Endothelial cell of umbilical vein (primary cell): ENCODE measurements around the gene SKI. TPM values are rescaled to one million over a fixed set of nuclear protein-coding genes. Genes with fewer than 3 reads are reported as not detected.

ENCODE experiments used
- BruUV-seq: library from RNA; stranded (reverse); fragments of 400-500 nt; replicated peaks from 2 replicates; lab custom pipeline; 2021; lab: Mats Ljungman, UMichigan
- CTCF ChIA-PET: fragments of 300-600, 350-600 bp; sonication (Branson Sonifier 250); formaldehyde crosslinking; loops from one replicate; lab custom pipeline; 2021; ENCODE audit warnings: antibody characterized with exemption, inconsistent platforms; lab: Charles Lee
- POLR2A ChIA-PET: fragments of 300-600, 350-600 bp; sonication (Branson Sonifier 250); formaldehyde crosslinking; loops from one replicate; lab custom pipeline; 2021; ENCODE audit warnings: antibody characterized with exemption, inconsistent platforms; lab: Charles Lee
- DNase-seq: peaks from one replicate; pipeline ENCODE4 v3.0.0-alpha.2; 2011; ENCODE audit warnings: low read depth, low spot score
- FAIRE-seq: peaks from 2 replicates; lab custom pipeline; 2011; peaks lifted over from hg19 to GRCh38; lab: Jason Lieb, UNC
- H2AFZ ChIP-seq: 2 replicates; pipeline ENCODE4 v1.6.0; 2012; ENCODE audit warnings: low read depth, low read length, control low read depth, inconsistent platforms
- H3K27ac ChIP-seq: 2 replicates; pipeline ENCODE4 v1.5.1; 2011; ENCODE audit warnings: low read depth, mild to moderate bottlenecking, control low read depth, low read length, moderate library complexity; ENCODE audit not compliant: insufficient read depth
- H3K27me3 ChIP-seq, 2 experiments: 2 replicates each; pipeline versions ENCODE4 v1.6.0 to v1.6.1; 2011; ENCODE audit warnings: low read length in 2 of 2, mixed read lengths in 1 of 2; ENCODE audit not compliant: control insufficient read depth in 2 of 2, insufficient read depth in 2 of 2
- H3K36me3 ChIP-seq, 2 experiments: 2 replicates in 1 of 2; 3 replicates in 1 of 2; pipeline ENCODE4 v1.5.1; 2011; ENCODE audit warnings: low read length in 2 of 2, mild to moderate bottlenecking in 1 of 2, moderate library complexity in 1 of 2; ENCODE audit not compliant: control insufficient read depth in 2 of 2, insufficient read depth in 2 of 2; ENCODE audit errors: extremely low read depth in 1 of 2
- H3K4me1 ChIP-seq: 3 replicates; pipeline ENCODE4 v1.5.1; 2011; ENCODE audit warnings: mild to moderate bottlenecking, low read length; ENCODE audit not compliant: control insufficient read depth, insufficient read depth; ENCODE audit errors: extremely low read depth
- H3K4me2 ChIP-seq: 2 replicates; pipeline ENCODE4 v1.6.1; 2011; ENCODE audit warnings: low read length, control low read depth, mixed read lengths; ENCODE audit not compliant: insufficient read depth
- H3K4me3 ChIP-seq, 3 experiments: fragments of 200-600 bp in 1 of 3; sonication (generic), shearing (Covaris generic) in 1 of 3; replicated peaks in 1 of 3; 2 replicates each; pipeline ENCODE4 v1.5.1; 2011 to 2016; ENCODE audit warnings: control low read depth in 3 of 3, low read length in 3 of 3, mild to moderate bottlenecking in 2 of 3, inconsistent platforms in 1 of 3, low read depth in 1 of 3, moderate library complexity in 1 of 3; ENCODE audit not compliant: insufficient read depth in 1 of 3
- H3K79me2 ChIP-seq: 2 replicates; pipeline ENCODE4 v1.6.0; 2012; ENCODE audit warnings: low read length, inconsistent platforms; ENCODE audit not compliant: control insufficient read depth, insufficient read depth
- H3K9ac ChIP-seq: replicated peaks from 2 replicates; pipeline ENCODE3; 2011; ENCODE audit warnings: low read length, control low read depth; ENCODE audit not compliant: insufficient read depth; ENCODE audit errors: extremely low read depth
- H3K9me1 ChIP-seq: replicated peaks from 3 replicates; pipeline ENCODE4 v1.6.0; 2011; ENCODE audit warnings: mild to moderate bottlenecking, low read length; ENCODE audit not compliant: control insufficient read depth, insufficient read depth; ENCODE audit errors: extremely low read depth
- H3K9me3 ChIP-seq: replicated peaks from 2 replicates; pipeline ENCODE4 v1.5.1; 2012; ENCODE audit warnings: low read length, inconsistent platforms; ENCODE audit not compliant: control insufficient read depth, insufficient read depth
- H4K20me1 ChIP-seq: replicated peaks from 2 replicates; pipeline ENCODE3; 2011; ENCODE audit warnings: mild to moderate bottlenecking, low read length; ENCODE audit not compliant: control insufficient read depth, insufficient read depth; ENCODE audit errors: extremely low read depth
- EZH2 ChIP-seq: IDR thresholded peaks from 2 replicates; pipeline ENCODE4 v1.6.1; 2012; ENCODE audit warnings: borderline replicate concordance, low read depth, mild to moderate bottlenecking, moderate library complexity, low read length, inconsistent platforms; ENCODE audit not compliant: severe bottlenecking
- FOS ChIP-seq: IDR thresholded peaks from 2 replicates; pipeline ENCODE4 v1.6.1; 2011; ENCODE audit warnings: mild to moderate bottlenecking, low read length, moderate library complexity, borderline replicate concordance; ENCODE audit not compliant: insufficient read depth
- GATA2 ChIP-seq: IDR thresholded peaks from 2 replicates; pipeline ENCODE4 v1.7.0; 2011; ENCODE audit warnings: low read depth, mild to moderate bottlenecking, moderate library complexity, mixed read lengths, low read length; ENCODE audit not compliant: insufficient read length, insufficient read depth
- JUN ChIP-seq: IDR thresholded peaks from 2 replicates; pipeline ENCODE4 v1.6.1; 2011; ENCODE audit warnings: borderline replicate concordance, low read depth; ENCODE audit not compliant: insufficient read length, insufficient read depth
- MYC ChIP-seq: IDR thresholded peaks from one replicate; pipeline ENCODE4 v1.6.1; 2011; ENCODE audit warnings: mild to moderate bottlenecking, low read depth, low read length
- POLR2A ChIP-seq: IDR thresholded peaks from 2 replicates; pipeline ENCODE4 v1.6.1; 2012; ENCODE audit warnings: low read depth, mild to moderate bottlenecking, control low read depth, low read length
- POLR2AphosphoS5 ChIP-seq: IDR thresholded peaks from 2 replicates; pipeline ENCODE4 v1.6.1; 2012; ENCODE audit warnings: low read depth, mild to moderate bottlenecking, control low read depth, low read length, moderate library complexity; ENCODE audit not compliant: insufficient read depth
- dilution Hi-C: fragments of 300-500 bp; cut with MboI; formaldehyde crosslinking; loops from one replicate; pipeline ENCODE4 v1.15.0; 2019; ENCODE audit warnings: low sequenced_read_pairs; ENCODE audit not compliant: extremely low pct_ligation_motif_present
- intact Hi-C: fragments of 100-400 bp; cut with micrococcal nuclease; formaldehyde crosslinking; loops from one replicate; pipeline ENCODE4 v1.10.0; 2022
- polyA plus RNA-seq, 4 experiments: library from polyadenylated mRNA; depleted of rRNA in 3 of 4; stranded (reverse) in 3 of 4; unstranded in 1 of 4; fragments of >200 nt; gene quantifications; 2 replicates each; pipeline versions ENCODE4 v1.2.1 to v1.2.3, GENCODE V29; 2011 to 2012; ENCODE audit warnings: missing spikeins in 1 of 4
- total RNA-seq: library from RNA; stranded (reverse); gene quantifications from 2 replicates; pipeline ENCODE4 v1.2.3, GENCODE V29; 2021
- TF ChIP-seq, protein P1 (sequence below): IDR thresholded peaks from 2 replicates; pipeline ENCODE4 v1.6.1; 2011; ENCODE audit not compliant: insufficient read depth, insufficient read length
- TF ChIP-seq, protein P2 (sequence below), 2 donors: IDR thresholded peaks; 1 replicate in 1 of 2; 2 replicates in 1 of 2; pipeline ENCODE4 v1.5.1; 2011; ENCODE audit warnings: low read length in 2 of 2, mild to moderate bottlenecking in 2 of 2, moderate library complexity in 2 of 2, control low read depth in 1 of 2, inconsistent platforms in 1 of 2, low read depth in 1 of 2; ENCODE audit not compliant: insufficient read depth in 1 of 2; ENCODE audit errors: extremely low read depth in 1 of 2

SKI gene
- total and polyA plus RNA-seq, 2 donors (not counting 3 experiments of a cell fraction or from before 2014, with no cell fraction given): 11.6 to 80.3 TPM

DNA sequence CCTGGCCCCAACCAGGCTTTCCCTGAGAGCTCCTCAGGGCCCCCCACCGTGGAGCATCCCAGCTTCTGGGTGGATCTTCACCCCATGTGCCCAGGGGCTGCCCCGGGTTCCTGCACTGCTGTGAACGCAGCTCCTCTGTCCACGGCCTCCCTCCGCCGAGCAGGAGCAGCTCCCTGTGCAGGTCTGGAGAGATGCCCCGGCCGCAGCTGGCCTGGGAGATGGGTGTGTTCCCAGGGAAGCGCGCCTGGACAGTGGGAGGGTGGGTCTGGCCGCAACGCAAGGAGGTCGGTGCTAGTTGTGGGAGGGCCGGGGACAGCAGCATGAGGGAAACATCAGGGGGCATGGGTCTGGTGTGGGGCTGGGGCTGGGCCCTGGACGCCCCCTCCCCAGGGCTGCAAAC is 91.9 kb downstream of the SKI start:
- no peaks in the 10 kb centered on the region for H3K36me3 ChIP-seq
- no peak overlapping the region for H3K9ac ChIP-seq
- dilution Hi-C loops: no loop called here
- H4K20me1 ChIP-seq: no peaks in the 10 kb centered on the region
- peaks cover 5% of the 10 kb centered on the region for H3K4me1 ChIP-seq
- no peak overlapping the region for H2AFZ ChIP-seq
- ChIA-PET CTCF (no interaction called here), POLR2A (interaction anchor here (1.2 kb wide), 1 partner anchor 92 kb away, joined by 3 read pairs; no protein-coding TSS in a partner anchor)
- H3K4me3 ChIP-seq: no peak overlapping the region
- H3K9me3 ChIP-seq: no peaks in the 10 kb centered on the region
- no peaks in the 10 kb centered on the region for H3K27me3 ChIP-seq
- intact Hi-C loops: no loop called here
- no peak overlapping the region for H3K4me2 ChIP-seq
- H3K27ac ChIP-seq: no peak overlapping the region
- DNase-seq (no peak), FAIRE-seq (no peak)
- no peaks in the 10 kb centered on the region for H3K79me2 ChIP-seq
- no TSS peak for BruUV-seq
- no peak for TF ChIP-seq JUN
- H3K9me1 ChIP-seq: no peaks in the 10 kb centered on the region

DNA sequence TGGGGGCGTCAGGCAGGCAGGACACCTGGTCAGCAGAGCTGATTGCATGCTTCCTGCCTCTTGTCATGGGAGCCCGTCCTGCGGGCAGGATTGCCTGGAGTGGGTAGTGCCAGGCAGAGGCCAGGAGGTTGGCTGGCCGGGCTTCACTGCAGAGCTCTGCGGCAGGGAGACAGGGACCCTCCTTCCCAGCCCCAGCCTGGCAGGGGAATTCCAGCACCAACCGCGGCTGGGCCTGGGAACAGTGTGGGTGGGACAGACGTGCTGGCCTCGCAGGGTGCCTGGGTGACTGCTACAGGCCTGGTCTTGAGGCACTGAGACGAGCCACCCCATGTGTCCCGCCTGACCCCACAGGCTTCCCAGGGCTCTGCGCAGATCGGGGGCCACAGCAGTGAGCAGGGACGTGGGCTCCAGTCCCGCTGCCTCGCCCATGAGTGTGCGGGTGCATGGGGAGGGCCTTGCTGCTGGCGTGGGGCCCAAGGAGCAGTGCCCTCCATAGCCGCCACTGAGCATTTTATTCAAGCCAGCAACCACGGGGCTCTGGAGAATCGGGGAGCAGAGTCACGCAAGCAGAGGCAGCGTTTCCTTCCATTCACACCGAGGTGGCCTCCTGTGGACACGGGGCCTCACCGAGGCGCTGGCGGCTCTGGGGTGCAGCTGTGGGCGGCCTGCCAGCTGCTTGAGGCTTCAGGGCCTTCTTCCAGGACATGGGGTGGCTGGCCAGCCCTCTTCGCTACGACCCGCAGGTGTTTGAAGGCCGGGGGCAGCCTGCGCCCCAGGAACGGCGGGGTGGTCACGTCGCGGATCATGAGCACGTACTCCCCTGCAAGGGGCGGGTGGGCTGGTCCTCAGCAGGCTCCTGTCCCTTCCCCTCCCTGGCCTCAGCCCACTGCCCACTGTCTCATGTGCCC is 92.9 kb downstream of the SKI start:
- no peaks in the 10 kb centered on the region for H3K9me1 ChIP-seq
- POLR2A ChIA-PET: no interaction called here
- H3K79me2 ChIP-seq: no peaks in the 10 kb centered on the region
- no peak for FAIRE-seq
- H4K20me1 ChIP-seq: no peaks in the 10 kb centered on the region
- dilution Hi-C loops (no loop called here), intact Hi-C loops (no loop called here)
- peaks cover 5% of the 10 kb centered on the region for H3K4me1 ChIP-seq
- H3K36me3 ChIP-seq: no peaks in the 10 kb centered on the region
- H3K9ac ChIP-seq: no peak overlapping the region
- no peaks in the 10 kb centered on the region for H3K9me3 ChIP-seq
- H3K4me2 ChIP-seq: no peak overlapping the region
- H2AFZ ChIP-seq: no peak overlapping the region
- CTCF ChIA-PET: no interaction called here
- H3K27ac ChIP-seq: no peak overlapping the region
- BruUV-seq: no TSS peak
- H3K4me3 ChIP-seq: no peak overlapping the region
- TF ChIP-seq POLR2AphosphoS5: no peak
- TF ChIP-seq, protein P1, sequence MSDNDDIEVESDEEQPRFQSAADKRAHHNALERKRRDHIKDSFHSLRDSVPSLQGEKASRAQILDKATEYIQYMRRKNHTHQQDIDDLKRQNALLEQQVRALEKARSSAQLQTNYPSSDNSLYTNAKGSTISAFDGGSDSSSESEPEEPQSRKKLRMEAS: no peak
- TF ChIP-seq EZH2: no peak
- TF ChIP-seq FOS: no peak
- TF ChIP-seq GATA2: no peak
- TF ChIP-seq MYC: no peak
- TF ChIP-seq, protein P2, sequence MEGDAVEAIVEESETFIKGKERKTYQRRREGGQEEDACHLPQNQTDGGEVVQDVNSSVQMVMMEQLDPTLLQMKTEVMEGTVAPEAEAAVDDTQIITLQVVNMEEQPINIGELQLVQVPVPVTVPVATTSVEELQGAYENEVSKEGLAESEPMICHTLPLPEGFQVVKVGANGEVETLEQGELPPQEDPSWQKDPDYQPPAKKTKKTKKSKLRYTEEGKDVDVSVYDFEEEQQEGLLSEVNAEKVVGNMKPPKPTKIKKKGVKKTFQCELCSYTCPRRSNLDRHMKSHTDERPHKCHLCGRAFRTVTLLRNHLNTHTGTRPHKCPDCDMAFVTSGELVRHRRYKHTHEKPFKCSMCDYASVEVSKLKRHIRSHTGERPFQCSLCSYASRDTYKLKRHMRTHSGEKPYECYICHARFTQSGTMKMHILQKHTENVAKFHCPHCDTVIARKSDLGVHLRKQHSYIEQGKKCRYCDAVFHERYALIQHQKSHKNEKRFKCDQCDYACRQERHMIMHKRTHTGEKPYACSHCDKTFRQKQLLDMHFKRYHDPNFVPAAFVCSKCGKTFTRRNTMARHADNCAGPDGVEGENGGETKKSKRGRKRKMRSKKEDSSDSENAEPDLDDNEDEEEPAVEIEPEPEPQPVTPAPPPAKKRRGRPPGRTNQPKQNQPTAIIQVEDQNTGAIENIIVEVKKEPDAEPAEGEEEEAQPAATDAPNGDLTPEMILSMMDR (IDR thresholded peaks at IDR 0.05; ENCODE audit: extremely low read depth in 1 of 2, insufficient read depth in 1 of 2, low read depth in 1 of 2, low read length in 2 of 2): no peak
- TF ChIP-seq JUN: no peak
- no peak for TF ChIP-seq POLR2A
- H3K27me3 ChIP-seq: no peaks in the 10 kb centered on the region
- DNase-seq: no peak
